NCI-H187 treated with DMSO at 0.1 percent for 48 hours (cell line): Measurements from ENCODE around the gene NCK1.

Experiments
- DNase-seq: peaks from one replicate; lab custom pipeline; 2025; lab: John Stamatoyannopoulos, UW

Gene NCK1

GRCh38 chr3:136908297-136908696 is 46.3 kb downstream of the NCK1 start:
- no peak for DNase-seq

- no peak for DNase-seq
Measured at GRCh38 chr3:136909187-136909586, 47.2 kb downstream of the NCK1 start.

DNA sequence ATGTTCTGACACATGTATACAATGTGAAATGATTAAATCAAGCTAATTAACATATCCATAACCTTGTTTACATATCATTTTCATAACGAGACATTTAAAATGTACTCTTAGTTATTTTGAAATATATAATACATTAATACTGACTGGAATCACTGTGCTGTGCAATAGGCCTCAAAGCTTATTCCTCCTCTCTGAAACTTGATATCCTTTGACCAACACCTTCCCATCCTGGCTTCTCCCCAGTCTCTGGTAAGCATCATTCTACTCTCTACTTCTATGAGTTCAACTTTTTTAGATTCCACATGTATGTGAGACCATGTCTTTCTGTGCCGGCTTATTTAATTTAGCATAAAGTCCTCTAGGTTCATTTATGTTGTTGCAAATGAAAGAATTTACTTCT is 48.7 kb downstream of the NCK1 start:
- DNase-seq, result no peak

GRCh38 chr3:136913168-136913567 is 51.2 kb downstream of the NCK1 start:
- DNase-seq, result no peak

GRCh38 chr3:136914739-136915138 is 52.7 kb downstream of the NCK1 start:
- no peak for DNase-seq

DNA sequence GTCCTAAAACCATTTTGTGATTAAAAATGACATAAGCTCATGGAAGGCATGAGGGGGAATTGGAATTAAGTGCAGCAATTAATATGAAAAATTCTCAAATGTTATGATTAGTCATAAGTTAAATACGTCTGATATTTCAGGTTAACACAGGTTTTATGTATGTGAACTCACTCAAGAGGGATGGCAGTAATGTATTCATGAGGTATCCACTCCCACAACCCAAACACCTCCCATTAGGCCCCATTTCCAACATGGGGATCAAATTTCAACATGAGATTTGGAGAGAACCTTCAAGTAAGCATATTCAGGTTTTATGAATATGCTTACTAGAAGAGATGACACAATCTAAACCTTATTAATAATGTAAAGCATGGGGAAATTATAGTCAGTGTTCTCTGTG is 54.2 kb downstream of the NCK1 start:
- no peak for DNase-seq

DNA sequence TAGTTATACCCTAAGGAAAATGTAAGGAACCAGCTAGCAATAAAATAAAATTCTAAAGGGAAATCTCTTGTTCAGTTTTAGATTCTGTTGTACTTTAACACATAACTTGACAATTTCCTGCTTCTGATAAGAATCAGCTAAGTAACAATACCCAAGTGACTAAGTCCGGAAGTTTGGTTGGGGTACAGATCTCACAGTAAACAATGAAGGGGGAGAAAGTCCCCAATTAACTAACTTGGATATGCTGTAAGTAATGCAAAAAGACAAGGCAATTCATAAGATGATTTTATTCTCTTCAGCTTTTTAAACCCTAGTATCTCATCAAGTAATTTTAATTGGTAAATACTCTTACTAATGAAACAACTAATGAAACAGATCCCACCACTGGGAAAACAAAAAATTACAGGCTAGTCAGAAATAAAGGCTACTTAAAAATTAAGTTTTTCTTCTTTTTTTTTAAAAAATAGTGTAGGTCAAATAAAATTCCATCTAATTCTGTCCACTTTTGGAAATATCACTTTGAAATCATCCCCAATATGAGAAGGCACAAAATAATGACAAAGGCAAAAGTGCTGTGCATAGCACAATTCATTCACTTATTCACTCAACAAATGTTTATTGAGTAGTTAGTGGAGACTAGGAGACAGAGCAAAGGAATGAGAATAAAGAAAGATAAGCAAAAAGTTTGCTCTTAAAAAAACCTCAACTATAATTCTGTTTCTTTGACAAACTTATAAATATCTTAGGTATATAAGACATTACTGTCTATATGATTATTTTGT is 58.0 kb downstream of the NCK1 start:
- DNase-seq, result no peak

DNA sequence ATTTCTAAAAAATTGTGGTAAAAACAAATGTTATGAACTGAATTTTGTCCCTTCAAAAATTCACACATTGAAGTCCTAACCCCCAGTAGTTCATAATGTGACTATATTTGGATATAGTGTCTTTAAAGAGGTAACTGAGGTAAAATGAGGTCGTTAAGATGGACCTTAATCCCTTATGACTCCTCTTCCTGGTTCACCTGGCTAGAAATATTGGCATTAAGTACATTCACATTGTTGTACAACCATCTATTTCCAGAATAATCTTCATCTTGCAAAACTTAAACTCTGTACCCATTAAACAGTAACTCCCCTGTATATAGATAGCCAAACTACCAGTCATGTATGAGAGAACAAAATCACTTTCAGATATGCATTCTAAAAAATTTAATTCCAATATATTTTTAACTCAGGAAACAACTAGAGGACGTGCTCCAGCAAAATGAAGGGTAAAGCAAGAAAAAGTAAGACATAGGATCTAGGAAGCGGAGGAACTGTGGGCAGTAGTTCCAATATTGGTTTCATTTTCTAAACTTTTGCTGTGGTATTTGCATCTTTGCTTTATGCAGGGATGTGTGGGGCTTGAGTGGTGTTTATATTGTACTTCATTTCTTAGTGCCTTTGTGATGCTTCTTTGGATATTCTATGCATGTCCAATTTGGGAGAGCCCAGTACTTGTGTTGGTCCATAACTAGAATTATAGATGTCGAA is 59.0 kb downstream of the NCK1 start:
- DNase-seq, result no peak

GRCh38 chr3:136925425-136926190 is 63.6 kb downstream of the NCK1 start:
- no peak for DNase-seq

DNA sequence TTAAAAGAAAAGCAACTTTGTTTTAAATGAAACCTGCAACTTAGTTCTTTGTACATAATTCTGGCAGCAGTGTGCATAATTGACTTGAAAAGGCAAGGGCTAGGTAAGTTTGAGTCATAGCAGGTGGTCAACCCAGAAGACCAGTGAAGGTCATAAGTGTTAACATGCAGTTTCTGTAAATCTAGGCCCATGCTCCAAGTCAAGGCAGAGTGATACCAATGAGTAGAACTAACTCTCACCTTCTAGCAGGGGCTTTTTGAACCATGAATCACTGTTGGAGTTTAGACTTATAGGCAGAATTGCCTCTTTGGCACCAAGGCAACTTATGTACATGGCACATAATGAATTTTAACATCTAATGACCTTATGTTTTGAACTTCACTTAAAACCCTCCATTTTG is 66.2 kb downstream of the NCK1 start:
- DNase-seq, result no peak

DNA sequence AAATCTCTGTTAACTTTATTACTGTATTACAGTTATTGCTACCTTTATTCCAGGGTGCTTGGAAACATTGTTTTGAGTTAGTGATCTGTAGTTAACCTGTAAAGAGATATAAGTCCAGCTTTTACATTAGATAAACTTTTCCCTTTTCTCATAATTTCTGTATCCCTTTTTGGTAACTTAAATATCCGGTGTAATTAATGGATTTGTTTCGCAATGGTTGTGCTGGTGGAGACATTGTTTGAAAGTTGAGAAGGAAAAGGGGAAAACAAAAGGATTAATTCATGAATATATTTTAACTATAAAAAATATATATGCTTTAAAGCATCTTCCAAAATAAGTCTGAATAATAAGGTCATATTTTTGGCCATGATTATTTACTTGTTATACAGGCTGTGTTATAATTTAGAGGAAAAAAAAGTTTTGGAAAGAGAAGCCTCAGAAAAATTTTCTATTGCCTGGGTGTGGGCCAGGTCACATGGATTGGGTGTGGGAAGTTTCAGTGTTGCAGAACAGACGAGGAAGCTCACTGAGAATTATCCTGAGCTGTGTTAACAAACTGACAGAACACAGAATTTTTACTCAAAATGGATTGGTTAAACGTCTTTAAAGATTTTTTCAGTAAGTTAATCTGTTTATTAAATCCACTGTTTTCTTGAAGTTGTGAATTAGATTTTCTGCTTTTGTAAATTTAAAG is 68.1 kb downstream of the NCK1 start:
- DNase-seq, result no peak

GRCh38 chr3:136931606-136932005 is 69.6 kb downstream of the NCK1 start:
- no peak for DNase-seq

- DNase-seq, result no peak
Measured at GRCh38 chr3:136932523-136932922, 70.5 kb downstream of the NCK1 start.

GRCh38 chr3:136932978-136933772 is 71.2 kb downstream of the NCK1 start:
- DNase-seq, result no peak

GRCh38 chr3:136937175-136937574 is 75.2 kb downstream of the NCK1 start:
- DNase-seq, result no peak

DNA sequence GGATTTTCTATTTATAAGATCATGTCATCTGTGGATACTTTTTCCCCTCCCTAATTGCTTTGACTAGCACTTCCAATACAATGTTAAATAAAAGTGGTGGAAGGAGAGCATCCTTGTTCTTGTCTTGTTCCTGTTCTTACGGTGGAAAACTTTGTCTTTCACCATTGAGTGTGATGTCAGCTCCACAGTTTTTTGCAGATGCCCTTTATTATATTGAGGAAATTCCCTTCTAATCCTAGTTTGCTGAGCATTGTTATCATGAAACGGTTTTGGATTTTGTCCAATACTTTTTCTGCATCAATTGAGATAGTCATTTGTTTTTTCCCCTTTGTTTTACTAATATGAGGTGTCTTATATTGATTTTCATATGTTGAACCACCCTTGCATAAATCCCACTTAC is 75.8 kb downstream of the NCK1 start:
- DNase-seq, result no peak

DNA sequence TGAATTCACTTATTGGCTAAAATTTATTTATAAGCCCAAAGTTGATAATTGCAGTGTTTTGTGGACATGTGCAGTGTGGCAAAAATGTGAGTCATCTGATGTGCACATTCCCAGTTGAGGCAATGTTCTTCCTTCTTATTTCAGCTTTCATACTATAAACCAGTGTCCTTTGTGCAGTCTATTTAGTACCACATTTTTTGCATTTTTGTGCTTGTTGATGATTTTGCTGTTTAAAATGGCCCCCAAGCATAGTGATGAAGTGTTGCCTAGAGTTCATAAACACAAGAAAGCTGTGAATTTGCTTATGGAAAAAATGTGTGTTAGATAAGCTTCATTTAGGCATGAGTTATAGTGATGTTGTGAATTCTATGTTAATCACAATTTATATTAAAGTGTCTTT is 76.3 kb downstream of the NCK1 start:
- no peak for DNase-seq

- DNase-seq, result no peak
Measured at GRCh38 chr3:136939489-136939888, 77.5 kb downstream of the NCK1 start.

DNA sequence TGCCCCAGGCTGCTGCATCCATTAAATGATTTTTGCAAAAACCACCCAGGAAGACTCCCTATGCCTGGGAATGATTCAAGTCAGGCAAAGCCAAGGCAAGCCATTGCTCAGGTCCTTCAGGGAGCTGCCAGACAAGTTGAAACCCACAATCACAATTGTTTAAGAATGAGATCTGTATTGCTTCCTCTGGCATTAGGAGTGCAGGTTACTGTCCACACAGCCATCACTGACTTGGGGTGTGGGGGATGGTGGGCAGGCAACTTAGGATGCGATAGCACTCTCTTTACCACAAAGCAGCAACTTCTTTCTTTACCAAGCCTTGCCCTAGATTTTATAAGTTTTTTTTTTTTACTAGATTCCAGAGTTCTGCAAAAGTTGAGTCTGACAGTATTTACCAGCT is 80.8 kb downstream of the NCK1 start:
- no peak for DNase-seq

- no peak for DNase-seq
Measured at GRCh38 chr3:136943436-136943835, 81.4 kb downstream of the NCK1 start.

DNA sequence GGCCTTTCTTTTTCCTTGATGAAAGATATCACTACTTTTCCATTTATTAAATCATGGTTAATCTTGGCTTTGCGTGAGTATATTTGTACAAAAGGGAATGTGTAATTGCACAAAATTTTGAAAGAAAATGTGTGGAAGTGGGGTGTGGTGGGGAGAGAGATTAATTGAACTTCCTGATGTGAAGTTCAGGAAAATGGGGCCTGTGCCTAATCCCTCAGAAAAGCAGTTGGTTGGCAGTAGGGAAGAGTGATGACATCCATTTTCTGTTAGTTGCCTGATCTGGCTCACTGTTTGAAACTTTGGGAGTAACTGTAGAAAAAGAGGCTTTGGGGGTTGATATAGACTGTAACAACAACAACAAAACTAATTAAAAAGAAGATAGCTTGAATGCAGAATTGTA is 85.0 kb downstream of the NCK1 start:
- no peak for DNase-seq

GRCh38 chr3:136947477-136947876 is 85.5 kb downstream of the NCK1 start:
- no peak for DNase-seq
